ENCODE results near the gene TLCD1. TPM values are rescaled to one million over a fixed set of nuclear protein-coding genes. Genes with fewer than 3 reads are reported as not detected.

The TLCD1 gene
- polyA plus RNA-seq, 4 donors, result 2.9 to 18.8 (median 16.3) TPM

DNA sequence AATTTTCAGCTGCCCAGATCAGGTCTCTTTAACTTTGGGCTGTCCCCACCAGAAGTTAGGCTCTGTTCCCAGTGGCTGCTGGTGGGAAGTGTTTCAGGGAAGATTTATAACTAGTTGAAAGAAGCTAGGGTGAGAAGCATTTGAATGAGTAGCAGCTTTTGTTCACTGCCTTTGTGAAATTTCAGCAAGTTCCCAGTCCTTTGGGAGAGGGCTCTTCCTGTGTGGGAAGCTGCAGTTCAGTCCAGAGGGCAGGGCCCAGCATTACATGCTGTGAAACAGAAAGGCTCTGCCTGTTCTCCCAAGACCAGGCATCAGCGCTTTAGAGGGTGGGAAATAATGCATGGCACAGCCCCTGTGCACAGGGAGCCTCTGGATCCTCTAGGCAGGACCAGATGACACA lies 32.2 kb downstream of the TLCD1 start:
- DNase-seq (ENCODE audit: low read depth in 4 of 4, low spot score in 3 of 4), result no peak

DNA sequence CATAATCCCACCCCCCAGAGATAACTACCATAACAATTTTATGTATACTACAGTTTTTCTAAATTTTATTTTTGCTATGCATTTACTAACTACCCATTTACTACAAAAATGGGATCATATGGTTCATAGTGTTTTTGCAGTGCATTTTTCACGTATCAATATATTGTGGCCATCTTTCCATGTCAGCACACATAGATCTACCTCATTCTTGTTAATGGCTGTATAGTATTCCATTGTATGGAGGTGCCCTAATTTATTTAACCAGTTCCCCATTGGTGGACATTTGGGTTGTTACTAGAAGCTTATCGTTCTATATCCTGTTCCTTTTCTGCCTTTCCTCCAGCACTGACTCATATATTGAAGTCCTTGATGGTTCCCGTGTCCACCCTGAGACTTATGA lies 37.0 kb downstream of the TLCD1 start:
- DNase-seq (ENCODE audit: low read depth in 4 of 4, low spot score in 3 of 4), result no peak

DNA sequence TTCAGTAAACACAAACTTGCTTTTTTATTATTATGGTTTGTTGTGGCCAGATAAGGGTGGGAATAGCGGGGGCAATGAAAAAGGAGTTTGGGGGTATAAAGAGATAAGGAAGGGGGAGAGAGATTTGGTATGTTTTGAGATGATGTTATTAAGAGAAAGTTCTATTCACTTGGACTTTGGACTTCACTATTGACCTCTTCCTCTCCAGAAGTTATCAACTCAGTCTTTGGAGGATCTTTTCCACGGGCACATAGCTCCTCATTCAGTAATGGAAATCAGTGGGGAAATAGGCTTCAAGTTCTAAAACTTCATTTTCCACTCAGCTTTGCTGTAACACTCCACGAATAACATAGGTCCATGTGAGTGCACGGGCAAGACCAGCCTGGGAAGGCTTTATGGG lies 37.6 kb downstream of the TLCD1 start:
- no peak for DNase-seq (ENCODE audit: low read depth in 4 of 4, low spot score in 3 of 4)

DNA sequence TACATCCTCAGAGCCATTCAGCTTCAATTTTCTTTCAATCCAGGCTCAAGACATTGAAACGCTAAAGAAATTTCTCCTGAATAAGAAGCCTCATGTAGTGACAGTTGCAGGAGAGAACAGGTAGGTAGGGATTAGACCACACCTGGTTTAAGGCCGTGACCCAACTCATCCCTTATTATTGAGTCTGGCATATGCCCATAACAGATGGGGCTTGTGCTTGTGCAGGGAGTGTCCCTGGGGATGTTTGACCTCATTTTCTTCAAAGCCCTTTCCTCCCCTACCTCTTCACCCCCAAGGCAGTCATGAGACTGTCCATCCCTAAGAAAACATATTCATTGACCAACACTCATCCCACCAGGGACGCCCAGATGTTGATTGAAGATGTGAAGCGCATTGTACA lies 39.7 kb downstream of the TLCD1 start:
- no peak for DNase-seq (ENCODE audit: low read depth in 4 of 4, low spot score in 3 of 4)

DNA sequence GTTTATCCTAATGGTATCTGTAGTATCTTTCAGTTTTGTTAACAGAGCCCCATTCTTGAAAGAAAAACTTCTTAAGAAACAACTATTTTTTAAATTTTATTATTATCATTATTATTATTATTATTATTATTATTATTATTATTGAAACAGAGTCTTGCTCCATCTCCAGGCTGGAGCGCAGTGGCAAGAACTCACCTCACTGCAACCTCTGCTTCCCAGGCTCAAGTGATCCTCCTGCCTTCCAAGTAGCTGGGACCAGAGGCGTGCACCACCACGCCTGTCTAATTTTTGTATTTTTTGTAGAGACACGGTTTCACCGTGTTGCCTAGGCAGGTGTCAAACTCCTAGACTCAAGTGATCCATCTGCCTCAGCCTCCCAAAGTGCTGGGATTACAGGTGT lies 40.7 kb downstream of the TLCD1 start:
- DNase-seq (ENCODE audit: low read depth in 4 of 4, low spot score in 3 of 4), result no peak

DNA sequence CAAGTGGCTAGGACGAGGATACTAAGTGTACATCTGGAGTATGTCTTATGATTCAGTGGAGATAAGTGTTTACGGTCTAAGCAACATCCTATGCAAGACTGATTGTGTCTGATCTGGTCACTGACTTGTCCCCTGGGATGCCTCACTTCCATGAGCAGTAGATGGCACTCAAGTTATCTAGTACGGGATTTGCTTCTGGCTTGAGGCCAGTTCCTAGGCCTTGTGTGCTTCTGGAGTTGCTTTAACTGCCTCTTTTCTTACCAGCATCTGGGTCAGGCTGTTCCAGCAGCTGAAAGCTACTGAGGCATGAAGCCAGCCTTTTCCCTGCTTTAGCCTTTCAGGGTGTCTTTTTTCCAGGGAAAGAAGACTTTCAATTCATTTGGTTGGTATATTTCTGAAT lies 41.1 kb downstream of the TLCD1 start:
- DNase-seq (ENCODE audit: low read depth in 4 of 4, low spot score in 3 of 4), result no peak

DNA sequence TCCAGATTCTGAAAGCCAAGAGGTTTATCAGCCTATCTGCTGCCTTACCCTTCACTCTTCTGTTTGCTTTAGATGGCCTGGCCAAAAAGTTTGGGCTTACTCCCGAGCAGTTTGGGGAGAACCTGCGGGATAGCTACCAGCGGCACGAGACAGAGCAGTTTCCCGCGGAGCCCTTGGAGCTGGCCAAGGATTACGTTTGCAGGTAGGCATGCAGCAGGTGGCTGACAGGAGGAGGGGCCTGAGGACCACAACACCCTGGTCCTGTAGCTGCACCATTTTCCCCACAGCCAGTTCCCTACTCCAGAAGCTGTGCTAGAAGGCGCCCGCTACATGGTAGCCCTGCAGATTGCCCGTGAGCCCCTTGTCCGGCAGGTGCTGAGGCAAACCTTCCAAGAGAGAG lies 43.4 kb downstream of the TLCD1 start:
- DNase-seq (ENCODE audit: low read depth in 4 of 4, low spot score in 3 of 4), result no peak

DNA sequence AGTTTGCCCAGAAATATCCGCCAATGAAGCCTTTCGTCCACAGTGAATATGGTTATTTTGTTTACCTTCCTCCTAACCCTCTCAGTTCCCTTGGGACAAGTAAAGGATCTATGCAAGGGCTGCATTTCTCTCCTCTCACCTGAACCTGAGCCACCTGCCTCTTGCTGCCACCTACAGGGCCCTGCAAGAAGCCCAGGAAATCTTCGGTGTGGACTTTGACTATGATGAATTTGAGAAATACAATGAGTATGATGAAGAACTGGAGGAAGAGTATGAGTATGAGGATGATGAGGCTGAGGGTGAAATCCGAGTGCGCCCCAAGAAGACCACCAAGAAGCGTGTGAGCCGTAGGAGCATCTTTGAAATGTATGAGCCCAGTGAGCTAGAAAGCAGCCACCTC lies 50.1 kb downstream of the TLCD1 start:
- no peak for DNase-seq (ENCODE audit: low read depth in 4 of 4, low spot score in 3 of 4)

DNA sequence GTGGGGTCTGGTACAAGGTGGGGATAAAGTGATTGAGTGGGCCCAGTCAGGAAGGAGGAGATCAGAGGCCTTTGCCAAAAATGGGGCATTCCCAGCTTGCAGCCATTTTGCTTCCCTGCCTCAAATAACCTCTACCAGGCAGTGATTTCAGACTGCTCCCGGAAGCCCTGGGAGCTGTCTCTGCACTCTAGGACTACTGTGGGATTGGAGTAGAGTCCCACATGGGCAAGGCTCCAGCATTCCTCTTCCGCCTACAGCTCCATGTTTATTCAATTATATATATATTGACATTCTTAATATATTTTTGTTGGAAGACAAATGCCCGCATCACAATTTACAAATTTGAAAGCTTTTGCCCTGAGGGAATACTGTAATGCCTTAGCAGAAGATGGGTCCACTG lies 50.5 kb downstream of the TLCD1 start:
- DNase-seq (ENCODE audit: low read depth in 4 of 4, low spot score in 3 of 4), result no peak

Other genes starting within 250 kb of the TLCD1 start
- under 1 TPM; 0.16 to 0.85 (median 0.58) TPM for gene FOXN1, start 219.9 kb downstream of the TLCD1 start, polyA plus RNA-seq (ENCODE audit: insufficient read length in 4 of 4)
- 10 to 100 TPM; 31.9 to 70.4 (median 51.6) TPM for gene UNC119, start 173.6 kb downstream of the TLCD1 start, polyA plus RNA-seq (ENCODE audit: insufficient read length in 4 of 4)
- 10 to 100 TPM; 37.5 to 99.7 (median 96.4) TPM for gene PIGS, start 154.7 kb downstream of the TLCD1 start, polyA plus RNA-seq (ENCODE audit: insufficient read length in 4 of 4)
- gene ALDOC, start 149.3 kb downstream of the TLCD1 start, polyA plus RNA-seq (ENCODE audit: insufficient read length in 4 of 4), result 10 to 100 TPM in 3 of 4 donors, 1 to 10 TPM in 1; 6.1 to 30.3 (median 18.6) TPM
- 10 to 100 TPM; 33.2 to 60.6 (median 51.5) TPM for gene SPAG5, start 127.2 kb downstream of the TLCD1 start, polyA plus RNA-seq (ENCODE audit: insufficient read length in 4 of 4)
- gene RSKR, start 112.0 kb downstream of the TLCD1 start, polyA plus RNA-seq (ENCODE audit: insufficient read length in 4 of 4), result 10 to 100 TPM in 3 of 4 donors, 1 to 10 TPM in 1; 9.2 to 29.4 (median 15.1) TPM
- gene BLTP2, start 81.1 kb downstream of the TLCD1 start, polyA plus RNA-seq (ENCODE audit: insufficient read length in 4 of 4), result 10 to 100 TPM; 63.3 to 95.4 (median 82.0) TPM
- 10 to 100 TPM; 71.7 to 81.6 (median 78.3) TPM for gene SDF2, start 64.3 kb downstream of the TLCD1 start, polyA plus RNA-seq (ENCODE audit: insufficient read length in 4 of 4)
- gene SUPT6H, start 64.0 kb downstream of the TLCD1 start, polyA plus RNA-seq (ENCODE audit: insufficient read length in 4 of 4), result 10 to 100 TPM; 54.9 to 73.2 (median 68.1) TPM
- 1 to 10 TPM; 4.5 to 7.8 (median 7.3) TPM for gene PROCA1, start 14.3 kb downstream of the TLCD1 start, polyA plus RNA-seq (ENCODE audit: insufficient read length in 4 of 4)
- 100 to 1,000 TPM; 179 to 191 (median 185) TPM for gene RAB34, start 8.4 kb downstream of the TLCD1 start, polyA plus RNA-seq (ENCODE audit: insufficient read length in 4 of 4)
- 1,000 to 10,000 TPM in 2 of 4 donors, 100 to 1,000 TPM in 2; 896 to 1,307 (median 1,003) TPM for gene RPL23A, start 6.2 kb downstream of the TLCD1 start, polyA plus RNA-seq (ENCODE audit: insufficient read length in 4 of 4)
- 10 to 100 TPM in 1 of 4 donors, 1 to 10 TPM in 3; 2.8 to 13.2 (median 7.2) TPM for gene NEK8, start 2.6 kb upstream of the TLCD1 start, polyA plus RNA-seq (ENCODE audit: insufficient read length in 4 of 4)
- gene TRAF4, start 17.8 kb upstream of the TLCD1 start, polyA plus RNA-seq (ENCODE audit: insufficient read length in 4 of 4), result 100 to 1,000 TPM in 3 of 4 donors, 10 to 100 TPM in 1; 72.1 to 163 (median 109) TPM
- 10 to 100 TPM; 14.8 to 23.8 (median 21.6) TPM for gene FAM222B, start 116.6 kb upstream of the TLCD1 start, polyA plus RNA-seq (ENCODE audit: insufficient read length in 4 of 4)
- 10 to 100 TPM; 50.1 to 71.3 (median 69.9) TPM for gene ERAL1, start 128.8 kb upstream of the TLCD1 start, polyA plus RNA-seq (ENCODE audit: insufficient read length in 4 of 4)
- 100 to 1,000 TPM in 1 of 4 donors, 10 to 100 TPM in 3; 43.8 to 106 (median 78.5) TPM for gene FLOT2, start 171.5 kb upstream of the TLCD1 start, polyA plus RNA-seq (ENCODE audit: insufficient read length in 4 of 4)
- gene DHRS13, start 176.8 kb upstream of the TLCD1 start, polyA plus RNA-seq (ENCODE audit: insufficient read length in 4 of 4), result 10 to 100 TPM in 3 of 4 donors, 1 to 10 TPM in 1; 6.6 to 17.9 (median 12.4) TPM
- gene PHF12, start 225.3 kb upstream of the TLCD1 start, polyA plus RNA-seq (ENCODE audit: insufficient read length in 4 of 4), result 10 to 100 TPM; 38.9 to 52.6 (median 43.7) TPM

Measured in left renal pelvis (tissue), 4 donors.